Measurements from ENCODE around the gene TPPP3.

The TPPP3 gene

DNA sequence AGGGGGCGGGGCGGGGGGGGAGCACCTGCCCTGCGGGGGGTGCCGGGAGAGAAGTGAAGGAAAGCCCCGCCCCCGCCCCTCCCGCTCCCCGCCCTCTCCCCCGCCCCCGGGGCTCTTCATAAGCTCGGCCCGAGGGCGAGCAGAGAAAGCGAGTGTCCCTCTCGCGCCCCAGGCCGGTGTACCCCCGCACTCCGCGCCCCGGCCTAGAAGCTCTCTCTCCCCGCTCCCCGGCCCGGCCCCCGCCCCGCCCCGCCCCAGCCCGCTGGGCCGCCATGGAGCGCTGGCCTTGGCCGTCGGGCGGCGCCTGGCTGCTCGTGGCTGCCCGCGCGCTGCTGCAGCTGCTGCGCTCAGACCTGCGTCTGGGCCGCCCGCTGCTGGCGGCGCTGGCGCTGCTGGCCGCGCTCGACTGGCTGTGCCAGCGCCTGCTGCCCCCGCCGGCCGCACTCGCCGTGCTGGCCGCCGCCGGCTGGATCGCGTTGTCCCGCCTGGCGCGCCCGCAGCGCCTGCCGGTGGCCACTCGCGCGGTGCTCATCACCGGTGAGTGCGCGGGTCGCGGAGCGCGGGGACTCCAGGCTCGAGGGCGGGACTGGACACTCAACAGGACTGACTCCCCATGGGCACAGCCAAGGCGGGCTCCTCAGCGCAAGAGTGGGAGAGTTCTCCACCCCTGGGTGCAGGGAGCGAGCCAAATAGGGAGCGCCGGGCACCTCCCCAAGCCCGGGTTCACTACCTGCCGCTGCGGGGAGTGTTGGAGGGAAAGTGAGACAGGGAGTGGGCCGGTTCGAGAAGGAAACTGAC, 37.9 kb upstream of the TPPP3 start, which contains the start of gene HSD11B2:
TSS of gene HSD11B2 (plus strand) at position 145 of the 798 bp plus-strand sequence. CDS start at position 273, 128 bp downstream.
- DNase-seq (ENCODE audit: low read depth) = peak; percentile 21
- peak within 1 kb of the TSS; percentile 17 for H3K4me3 ChIP-seq (ENCODE audit: low read length)
- TF ChIP-seq, protein P1, sequence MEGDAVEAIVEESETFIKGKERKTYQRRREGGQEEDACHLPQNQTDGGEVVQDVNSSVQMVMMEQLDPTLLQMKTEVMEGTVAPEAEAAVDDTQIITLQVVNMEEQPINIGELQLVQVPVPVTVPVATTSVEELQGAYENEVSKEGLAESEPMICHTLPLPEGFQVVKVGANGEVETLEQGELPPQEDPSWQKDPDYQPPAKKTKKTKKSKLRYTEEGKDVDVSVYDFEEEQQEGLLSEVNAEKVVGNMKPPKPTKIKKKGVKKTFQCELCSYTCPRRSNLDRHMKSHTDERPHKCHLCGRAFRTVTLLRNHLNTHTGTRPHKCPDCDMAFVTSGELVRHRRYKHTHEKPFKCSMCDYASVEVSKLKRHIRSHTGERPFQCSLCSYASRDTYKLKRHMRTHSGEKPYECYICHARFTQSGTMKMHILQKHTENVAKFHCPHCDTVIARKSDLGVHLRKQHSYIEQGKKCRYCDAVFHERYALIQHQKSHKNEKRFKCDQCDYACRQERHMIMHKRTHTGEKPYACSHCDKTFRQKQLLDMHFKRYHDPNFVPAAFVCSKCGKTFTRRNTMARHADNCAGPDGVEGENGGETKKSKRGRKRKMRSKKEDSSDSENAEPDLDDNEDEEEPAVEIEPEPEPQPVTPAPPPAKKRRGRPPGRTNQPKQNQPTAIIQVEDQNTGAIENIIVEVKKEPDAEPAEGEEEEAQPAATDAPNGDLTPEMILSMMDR (conservative IDR thresholded peaks at IDR 0.05; ENCODE audit: low read depth, low read length) = no peak

DNA sequence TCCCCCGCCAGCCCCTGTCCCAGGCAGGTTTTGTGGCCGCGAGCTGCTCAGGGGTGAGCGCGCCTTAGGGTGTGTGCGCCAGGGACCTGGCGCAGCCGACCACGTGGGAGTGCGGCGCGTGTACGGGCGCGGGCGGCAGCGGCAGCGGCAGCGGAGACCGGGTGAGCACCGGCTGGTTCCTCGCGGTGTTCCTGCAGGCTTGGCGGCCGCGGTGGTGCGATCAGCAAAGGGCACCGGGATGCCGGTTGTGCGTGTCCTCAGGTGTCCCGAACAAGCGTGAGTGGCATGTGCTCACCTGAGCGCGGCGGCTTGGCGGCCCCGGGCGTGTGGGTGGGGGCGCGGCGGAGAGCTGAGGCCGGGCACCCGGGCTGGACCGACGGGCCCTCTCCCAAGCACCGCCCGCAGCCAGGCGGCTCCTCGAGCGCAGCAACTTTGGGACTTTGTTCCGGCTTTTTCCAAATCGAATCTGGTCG, 37.2 kb upstream of the TPPP3 start:
- TF ChIP-seq, protein P1 (conservative IDR thresholded peaks at IDR 0.05; ENCODE audit: low read depth, low read length) = no peak
- no peak for DNase-seq (ENCODE audit: low read depth)
- H3K4me3 ChIP-seq (ENCODE audit: low read length) = peak overlapping the region; percentile 4

DNA sequence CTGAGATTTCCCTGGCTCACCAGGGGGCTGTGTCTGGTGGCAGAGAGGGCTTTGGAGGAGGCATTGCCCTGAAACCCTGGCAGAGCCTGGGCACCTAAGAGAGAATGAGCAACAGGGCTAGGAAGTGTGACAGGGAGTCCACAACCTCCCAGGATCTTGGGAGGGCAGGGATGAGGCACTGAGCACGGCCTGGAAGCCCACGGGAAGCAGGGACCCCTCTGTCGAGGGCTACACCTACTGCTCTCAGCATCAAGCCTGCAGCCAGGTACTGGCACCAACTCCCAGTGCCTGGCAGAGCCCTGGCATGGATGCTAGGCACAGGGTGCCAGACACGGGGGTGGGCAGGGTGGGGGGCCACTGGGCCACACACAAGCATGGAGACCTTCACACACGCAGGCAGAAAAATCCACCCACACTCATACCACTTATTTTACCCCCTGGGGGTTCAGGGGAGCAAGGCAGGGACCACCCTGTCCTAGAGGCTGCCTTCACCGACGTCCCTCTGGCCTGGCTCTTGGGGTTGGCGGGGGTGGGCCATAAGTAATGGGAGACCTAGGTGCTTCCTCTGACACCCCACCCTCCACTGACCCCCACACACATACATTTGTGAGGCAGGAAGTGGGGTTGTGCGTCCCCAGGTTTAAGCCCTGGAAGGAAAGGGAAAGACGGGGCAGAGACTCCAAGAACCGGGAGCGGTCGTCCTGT, 36.7 kb upstream of the TPPP3 start:
- no peak overlapping the region for H3K4me3 ChIP-seq (ENCODE audit: low read length)
- TF ChIP-seq, protein P1 (conservative IDR thresholded peaks at IDR 0.05; ENCODE audit: low read depth, low read length) = no peak
- DNase-seq (ENCODE audit: low read depth) = no peak

DNA sequence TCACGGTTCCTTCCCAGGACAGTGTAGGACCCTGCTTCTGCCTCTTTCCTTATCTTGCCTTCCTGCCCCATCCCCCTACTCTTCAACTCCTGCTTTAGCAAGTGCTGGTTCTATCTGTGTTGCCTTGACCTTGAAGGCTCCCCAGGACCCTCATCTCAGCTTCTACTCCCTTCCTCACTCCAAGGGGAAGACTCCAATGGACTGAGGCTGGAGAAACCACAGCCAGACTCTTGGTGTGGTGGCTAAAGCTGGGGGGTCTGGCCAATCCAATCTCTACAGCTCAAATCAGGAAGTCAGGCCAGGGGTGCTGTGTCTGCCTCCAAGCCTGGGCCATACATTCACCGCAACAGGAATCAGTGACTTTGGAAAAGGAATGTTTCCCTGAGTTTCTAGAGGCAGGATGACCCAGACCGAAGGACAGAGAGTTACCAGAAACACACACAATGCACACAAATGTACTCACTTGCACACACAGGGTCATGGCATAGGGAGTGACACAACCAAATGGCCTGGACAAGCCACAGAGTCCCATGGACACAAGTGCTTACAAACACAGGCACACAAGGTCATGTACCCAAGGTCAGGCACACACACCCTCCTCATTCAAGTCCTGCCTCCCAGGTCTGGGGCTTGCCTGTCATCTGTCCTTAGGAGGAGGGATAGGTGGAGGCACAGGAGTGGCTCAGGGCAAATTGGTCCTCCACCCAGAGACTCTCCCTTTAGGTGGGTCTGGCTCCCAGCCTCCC, 35.9 kb upstream of the TPPP3 start:
- H3K4me3 ChIP-seq (ENCODE audit: low read length) = no peak overlapping the region
- TF ChIP-seq, protein P1 (conservative IDR thresholded peaks at IDR 0.05; ENCODE audit: low read depth, low read length) = no peak
- no peak for DNase-seq (ENCODE audit: low read depth)

DNA sequence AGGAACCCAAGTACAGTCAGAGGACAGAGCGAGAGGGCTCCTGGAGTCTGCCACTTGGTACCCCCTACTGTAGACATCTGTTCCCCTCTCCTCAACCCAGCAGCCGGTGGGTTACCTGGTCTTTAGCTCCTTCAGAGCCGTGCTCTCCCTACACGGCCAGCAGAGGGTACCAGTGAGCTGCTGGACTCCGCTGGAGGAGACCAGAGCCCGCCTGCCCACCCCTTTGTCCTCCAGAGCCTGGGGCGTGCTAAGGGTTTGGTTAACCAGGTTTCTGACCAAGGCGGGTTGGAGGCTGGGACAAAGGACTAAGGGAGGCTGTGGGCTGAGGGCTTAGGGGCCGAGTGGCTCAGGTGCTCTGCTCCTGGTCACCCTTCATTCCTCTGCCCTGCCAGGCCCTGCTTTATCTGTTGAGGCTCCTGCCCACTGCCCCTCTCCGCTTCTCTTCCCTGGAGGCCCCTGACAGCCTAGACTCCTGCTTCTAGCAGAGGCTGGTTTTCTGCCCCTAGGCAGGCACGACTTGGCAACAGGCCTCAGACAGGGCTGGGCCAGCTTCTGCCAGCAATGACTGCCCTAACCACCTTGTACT, 34.9 kb upstream of the TPPP3 start:
- TF ChIP-seq, protein P1 (conservative IDR thresholded peaks at IDR 0.05; ENCODE audit: low read depth, low read length) = peak; percentile 96
- DNase-seq (ENCODE audit: low read depth) = peak; percentile 22
- no peak overlapping the region for H3K4me3 ChIP-seq (ENCODE audit: low read length)

DNA sequence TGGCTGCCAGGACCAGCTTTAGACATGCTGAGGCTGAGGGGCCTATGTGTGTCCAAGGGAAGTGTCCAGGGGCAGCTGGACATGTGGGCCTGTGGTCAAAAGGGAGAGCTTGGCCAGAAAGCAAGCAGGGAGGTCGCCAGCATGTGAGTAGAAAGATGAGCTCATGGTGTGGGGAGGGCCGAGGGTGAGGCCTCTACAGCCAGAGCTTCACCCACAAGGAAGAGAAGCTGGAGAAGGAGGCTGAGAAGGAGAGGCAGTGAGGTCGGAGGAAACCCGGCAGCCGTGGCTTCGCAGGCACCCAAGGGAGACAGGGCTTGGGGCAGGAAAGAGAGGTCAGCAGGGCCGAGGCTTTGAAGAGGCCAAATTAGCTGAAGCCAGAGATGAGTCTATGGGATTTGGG, 33.7 kb upstream of the TPPP3 start:
- no peak for DNase-seq (ENCODE audit: low read depth)
- no peak overlapping the region for H3K4me3 ChIP-seq (ENCODE audit: low read length)
- TF ChIP-seq, protein P1 (conservative IDR thresholded peaks at IDR 0.05; ENCODE audit: low read depth, low read length) = no peak
